ENCODE data around the gene FIBCD1.
A peak's percentile ranks its signal among the peaks of the same experiment; 100 is the strongest.

Gene FIBCD1, protein sequence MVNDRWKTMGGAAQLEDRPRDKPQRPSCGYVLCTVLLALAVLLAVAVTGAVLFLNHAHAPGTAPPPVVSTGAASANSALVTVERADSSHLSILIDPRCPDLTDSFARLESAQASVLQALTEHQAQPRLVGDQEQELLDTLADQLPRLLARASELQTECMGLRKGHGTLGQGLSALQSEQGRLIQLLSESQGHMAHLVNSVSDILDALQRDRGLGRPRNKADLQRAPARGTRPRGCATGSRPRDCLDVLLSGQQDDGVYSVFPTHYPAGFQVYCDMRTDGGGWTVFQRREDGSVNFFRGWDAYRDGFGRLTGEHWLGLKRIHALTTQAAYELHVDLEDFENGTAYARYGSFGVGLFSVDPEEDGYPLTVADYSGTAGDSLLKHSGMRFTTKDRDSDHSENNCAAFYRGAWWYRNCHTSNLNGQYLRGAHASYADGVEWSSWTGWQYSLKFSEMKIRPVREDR

DNA sequence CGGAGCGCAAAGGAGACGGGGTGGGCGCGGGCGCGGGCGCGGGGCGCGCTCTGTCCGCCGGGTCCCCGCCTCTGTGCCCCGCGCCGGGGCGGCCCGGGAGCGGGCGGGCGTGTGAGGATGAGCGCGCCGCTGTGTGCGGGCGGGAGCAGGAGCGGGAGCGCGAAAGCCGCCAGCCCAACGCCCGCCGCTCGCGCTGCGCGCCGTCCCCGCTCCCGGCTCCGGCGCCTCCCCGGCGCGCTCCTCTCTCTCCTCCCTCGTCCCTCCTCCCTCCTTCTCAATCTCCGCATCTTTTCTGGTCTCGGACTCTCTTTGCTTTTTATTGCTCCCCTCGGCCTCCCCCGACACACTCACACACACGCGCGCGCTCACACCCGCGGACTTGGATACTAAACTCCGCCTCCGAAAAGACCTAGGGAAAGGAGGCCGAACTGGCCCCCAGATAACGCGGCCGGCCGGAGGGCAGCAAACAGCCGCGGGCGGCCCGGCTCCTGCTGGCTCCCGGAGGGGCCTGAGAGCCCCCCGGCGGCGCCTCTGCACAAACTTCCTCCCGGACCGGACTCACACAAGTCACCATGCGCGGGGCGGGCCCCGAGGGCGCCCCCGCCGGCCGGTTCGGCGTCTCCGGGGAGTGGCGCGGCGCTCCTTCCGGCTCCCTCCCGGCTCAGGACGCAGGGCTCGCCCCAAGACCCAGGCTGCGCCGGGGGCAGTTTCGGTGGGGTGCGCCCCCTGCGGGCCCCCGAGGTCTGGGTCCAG, at the start of gene FIBCD1:
FIBCD1 (minus strand) TSS at position 596 of the 753 bp plus-strand sequence. CDS start 640 bp downstream, outside the sequence.
- in situ Hi-C loops (cut with MboI; ENCODE audit: low pct_unique_long_range_greater_than_20kb, low sequenced_read_pairs, unreplicated experiment), result no loop called here
- DNase-seq (ENCODE audit: low spot score), result peak; percentile 82
- TF ChIP-seq, protein P1, sequence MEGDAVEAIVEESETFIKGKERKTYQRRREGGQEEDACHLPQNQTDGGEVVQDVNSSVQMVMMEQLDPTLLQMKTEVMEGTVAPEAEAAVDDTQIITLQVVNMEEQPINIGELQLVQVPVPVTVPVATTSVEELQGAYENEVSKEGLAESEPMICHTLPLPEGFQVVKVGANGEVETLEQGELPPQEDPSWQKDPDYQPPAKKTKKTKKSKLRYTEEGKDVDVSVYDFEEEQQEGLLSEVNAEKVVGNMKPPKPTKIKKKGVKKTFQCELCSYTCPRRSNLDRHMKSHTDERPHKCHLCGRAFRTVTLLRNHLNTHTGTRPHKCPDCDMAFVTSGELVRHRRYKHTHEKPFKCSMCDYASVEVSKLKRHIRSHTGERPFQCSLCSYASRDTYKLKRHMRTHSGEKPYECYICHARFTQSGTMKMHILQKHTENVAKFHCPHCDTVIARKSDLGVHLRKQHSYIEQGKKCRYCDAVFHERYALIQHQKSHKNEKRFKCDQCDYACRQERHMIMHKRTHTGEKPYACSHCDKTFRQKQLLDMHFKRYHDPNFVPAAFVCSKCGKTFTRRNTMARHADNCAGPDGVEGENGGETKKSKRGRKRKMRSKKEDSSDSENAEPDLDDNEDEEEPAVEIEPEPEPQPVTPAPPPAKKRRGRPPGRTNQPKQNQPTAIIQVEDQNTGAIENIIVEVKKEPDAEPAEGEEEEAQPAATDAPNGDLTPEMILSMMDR (IDR thresholded peaks at IDR 0.05; ENCODE audit: extremely low read depth, insufficient read depth, missing control alignments), result peak; percentile 43

GRCh38 chr9:130988400-130988747, 49.3 kb upstream of the FIBCD1 start:
- TF ChIP-seq, protein P1 (IDR thresholded peaks at IDR 0.05; ENCODE audit: extremely low read depth, insufficient read depth, missing control alignments), result no peak
- in situ Hi-C loops (cut with MboI; ENCODE audit: low pct_unique_long_range_greater_than_20kb, low sequenced_read_pairs, unreplicated experiment), result no loop called here
- no peak for DNase-seq (ENCODE audit: low spot score)

DNA sequence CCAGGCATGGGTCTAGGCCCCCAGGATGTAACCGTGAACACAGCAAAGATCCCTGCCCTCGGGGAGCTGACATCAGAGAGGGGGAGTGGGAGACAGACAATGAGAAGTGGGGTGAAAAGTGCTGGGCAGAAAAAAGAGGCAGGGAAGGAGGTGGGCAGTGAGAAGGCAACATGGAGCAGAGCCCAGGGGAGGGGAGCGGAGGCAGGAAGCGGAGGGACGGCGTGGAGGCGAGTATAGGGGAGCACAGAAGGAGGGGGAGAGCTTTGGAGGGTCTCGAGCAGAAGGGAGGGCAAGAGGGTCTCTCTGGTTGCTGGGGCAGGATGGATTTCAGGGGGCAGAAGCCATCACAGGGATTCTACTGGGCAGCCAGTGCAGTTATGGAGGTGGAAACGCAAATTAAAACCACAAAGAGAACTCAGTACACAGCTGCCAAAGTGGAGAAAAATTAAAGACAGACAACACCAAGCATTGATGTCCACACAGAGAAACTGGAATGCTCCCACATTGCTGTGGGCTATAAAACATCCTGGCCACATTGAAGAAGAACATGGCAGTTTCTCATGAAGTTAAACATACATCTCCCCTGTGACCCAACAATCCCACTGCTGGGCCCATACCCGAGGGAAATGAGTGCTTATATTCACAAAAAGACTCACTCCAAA, 48.8 kb upstream of the FIBCD1 start:
- in situ Hi-C loops (cut with MboI; ENCODE audit: low pct_unique_long_range_greater_than_20kb, low sequenced_read_pairs, unreplicated experiment), result no loop called here
- no peak for DNase-seq (ENCODE audit: low spot score)
- TF ChIP-seq, protein P1 (IDR thresholded peaks at IDR 0.05; ENCODE audit: extremely low read depth, insufficient read depth, missing control alignments), result no peak

GRCh38 chr9:130987054-130987453, 48.0 kb upstream of the FIBCD1 start:
- DNase-seq (ENCODE audit: low spot score), result no peak
- TF ChIP-seq, protein P1 (IDR thresholded peaks at IDR 0.05; ENCODE audit: extremely low read depth, insufficient read depth, missing control alignments), result no peak
- in situ Hi-C loops (cut with MboI; ENCODE audit: low pct_unique_long_range_greater_than_20kb, low sequenced_read_pairs, unreplicated experiment), result no loop called here

DNA sequence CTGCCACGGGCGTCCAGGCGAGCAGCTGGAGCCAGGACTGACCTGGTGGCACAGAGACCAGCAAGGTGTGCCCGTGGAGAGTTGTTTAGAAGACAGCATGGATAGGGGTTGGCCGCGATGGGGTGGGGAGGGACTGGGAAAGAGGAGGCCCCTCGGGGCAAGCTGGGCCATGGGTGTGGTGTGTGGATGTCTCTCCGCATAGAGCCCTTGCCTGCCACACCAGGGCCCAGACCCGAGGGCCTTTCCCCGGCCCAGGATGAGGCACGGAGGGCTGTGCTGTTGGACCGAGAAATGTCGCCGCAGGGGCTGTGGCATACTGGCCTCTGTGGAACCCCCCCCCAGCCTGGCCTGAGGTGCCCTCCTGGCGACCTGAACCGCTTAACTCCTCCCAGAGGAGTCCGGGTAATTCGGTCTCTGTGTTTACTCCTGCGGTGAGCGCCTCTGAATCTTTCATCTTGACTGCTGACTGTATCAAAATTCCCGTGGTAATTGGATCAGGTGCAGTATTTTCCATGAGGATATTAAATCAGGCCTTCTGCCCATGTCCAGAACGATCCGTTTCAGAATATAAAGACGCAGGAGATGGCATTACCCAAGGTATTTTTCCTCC, 47.4 kb upstream of the FIBCD1 start:
- TF ChIP-seq, protein P1 (IDR thresholded peaks at IDR 0.05; ENCODE audit: extremely low read depth, insufficient read depth, missing control alignments), result no peak
- no peak for DNase-seq (ENCODE audit: low spot score)
- in situ Hi-C loops (cut with MboI; ENCODE audit: low pct_unique_long_range_greater_than_20kb, low sequenced_read_pairs, unreplicated experiment), result no loop called here

DNA sequence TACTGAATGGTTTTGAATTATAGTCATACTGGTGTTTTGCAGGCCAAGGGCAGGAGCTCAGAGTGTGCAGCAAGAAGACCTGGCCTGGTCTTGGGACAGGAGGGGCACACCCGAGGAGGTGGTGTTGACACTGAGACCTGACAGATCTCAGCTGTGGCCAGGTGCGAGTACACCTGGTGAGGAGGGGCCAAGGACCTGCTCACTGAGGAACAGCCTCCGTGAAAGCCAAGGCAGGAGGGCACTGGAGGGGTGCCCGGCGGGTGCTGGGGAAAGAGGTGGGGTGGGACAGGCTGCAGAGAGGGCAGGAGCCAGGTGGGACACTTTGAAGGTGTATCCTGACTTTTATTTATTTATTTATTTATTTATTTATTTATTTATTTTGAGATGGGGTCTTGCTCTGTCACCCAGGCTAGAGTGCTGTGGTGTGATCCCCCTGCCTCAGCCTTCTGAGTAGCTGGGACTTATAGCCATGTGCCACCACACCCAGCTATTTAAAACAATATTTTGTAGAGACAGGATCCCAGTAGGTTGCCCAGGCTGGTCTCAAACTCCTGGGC, 46.6 kb upstream of the FIBCD1 start:
- DNase-seq (ENCODE audit: low spot score), result no peak
- in situ Hi-C loops (cut with MboI; ENCODE audit: low pct_unique_long_range_greater_than_20kb, low sequenced_read_pairs, unreplicated experiment), result no loop called here
- TF ChIP-seq, protein P1 (IDR thresholded peaks at IDR 0.05; ENCODE audit: extremely low read depth, insufficient read depth, missing control alignments), result no peak
